ENCODE measurements around the gene LMTK3. TPM values are rescaled to one million over a fixed set of nuclear protein-coding genes. Genes with fewer than 3 reads are reported as not detected.

LMTK3 gene
- polyA plus RNA-seq, 1 donor (not counting 4 experiments of a cell fraction or from before 2014, with no cell fraction given): 0.51 TPM

- Histone ChIP-seq H3K79me2 (ENCODE audit: control insufficient read depth, insufficient read depth, low read length) (peaks cover 23% of the 10 kb centered on the region), H3K9me1 (ENCODE audit: control insufficient read depth, extremely low read depth, insufficient read depth, low read length) (no peaks in the 10 kb centered on the region), H3K9ac (ENCODE audit: control insufficient read depth, extremely low read depth, insufficient read depth, low read length) (no peak overlapping the region), H3K36me3 (ENCODE audit: control insufficient read depth in 2 of 2, extremely low read depth in 1 of 2, insufficient read depth in 2 of 2, low read length in 2 of 2) (peaks cover 35 to 36% of the 10 kb centered on the region in 2 experiments), H3K9me3 (ENCODE audit: control insufficient read depth, low read depth, low read length) (no peaks in the 10 kb centered on the region), H3K4me3 (ENCODE audit: control insufficient read depth in 2 of 3, extremely low read depth in 1 of 3, insufficient read depth in 2 of 3, low read depth in 1 of 3, low read length in 3 of 3) (no peak overlapping the region), H3K4me1 (ENCODE audit: control insufficient read depth, extremely low read depth, insufficient read depth, low read length) (no peaks in the 10 kb centered on the region), H3K27ac (ENCODE audit: control insufficient read depth, insufficient read depth, low read length) (no peak overlapping the region), H4K20me1 (ENCODE audit: control insufficient read depth, extremely low read depth, insufficient read depth, low read length) (peaks cover 3% of the 10 kb centered on the region), H2AFZ (ENCODE audit: control insufficient read depth, low read length) (no peak overlapping the region), H3K27me3 (ENCODE audit: control insufficient read depth, extremely low read depth, insufficient read depth, low read length) (no peaks in the 10 kb centered on the region), H3K4me2 (ENCODE audit: control insufficient read depth, extremely low read depth, insufficient read depth, low read depth, low read length) (no peak overlapping the region)
- DNase-seq (ENCODE audit: low read depth, low spot score) (no peak), FAIRE-seq (no peak)
- no peak for TF ChIP-seq EZH2 (IDR thresholded peaks at IDR 0.05; ENCODE audit: low read length)
- TF ChIP-seq, protein P1, sequence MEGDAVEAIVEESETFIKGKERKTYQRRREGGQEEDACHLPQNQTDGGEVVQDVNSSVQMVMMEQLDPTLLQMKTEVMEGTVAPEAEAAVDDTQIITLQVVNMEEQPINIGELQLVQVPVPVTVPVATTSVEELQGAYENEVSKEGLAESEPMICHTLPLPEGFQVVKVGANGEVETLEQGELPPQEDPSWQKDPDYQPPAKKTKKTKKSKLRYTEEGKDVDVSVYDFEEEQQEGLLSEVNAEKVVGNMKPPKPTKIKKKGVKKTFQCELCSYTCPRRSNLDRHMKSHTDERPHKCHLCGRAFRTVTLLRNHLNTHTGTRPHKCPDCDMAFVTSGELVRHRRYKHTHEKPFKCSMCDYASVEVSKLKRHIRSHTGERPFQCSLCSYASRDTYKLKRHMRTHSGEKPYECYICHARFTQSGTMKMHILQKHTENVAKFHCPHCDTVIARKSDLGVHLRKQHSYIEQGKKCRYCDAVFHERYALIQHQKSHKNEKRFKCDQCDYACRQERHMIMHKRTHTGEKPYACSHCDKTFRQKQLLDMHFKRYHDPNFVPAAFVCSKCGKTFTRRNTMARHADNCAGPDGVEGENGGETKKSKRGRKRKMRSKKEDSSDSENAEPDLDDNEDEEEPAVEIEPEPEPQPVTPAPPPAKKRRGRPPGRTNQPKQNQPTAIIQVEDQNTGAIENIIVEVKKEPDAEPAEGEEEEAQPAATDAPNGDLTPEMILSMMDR (optimal IDR thresholded peaks at IDR 0.05 in 1 of 3, IDR thresholded peaks at IDR 0.05 in 1 of 3, conservative IDR thresholded peaks at IDR 0.05 in 1 of 3; ENCODE audit: extremely low read depth in 1 of 3, insufficient read depth in 2 of 3, low read length in 3 of 3): no peak
- dilution Hi-C loops (cut with MboI; ENCODE audit: extremely low pct_ligation_motif_present, low sequenced_read_pairs): no loop called here
These were observed 55.6 kb downstream of the LMTK3 start for GRCh38 chr19:48455908-48456562.

GRCh38 chr19:48455171-48455907 lies 56.3 kb downstream of the LMTK3 start, which contains the start of gene KCNJ14:
KCNJ14 (plus strand) TSS chr19:48455574; CDS start chr19:48461725, 6,151 bp downstream.
- Histone ChIP-seq H3K9me1 (ENCODE audit: control insufficient read depth, extremely low read depth, insufficient read depth, low read length) (no peaks in the 10 kb centered on the region), H3K4me2 (ENCODE audit: control insufficient read depth, extremely low read depth, insufficient read depth, low read depth, low read length) (no peak within 1 kb of the TSS), H3K79me2 (ENCODE audit: control insufficient read depth, insufficient read depth, low read length) (peaks cover 23% of the 10 kb centered on the region), H3K4me3 (ENCODE audit: control insufficient read depth in 2 of 3, extremely low read depth in 1 of 3, insufficient read depth in 2 of 3, low read depth in 1 of 3, low read length in 3 of 3) (no peak within 1 kb of the TSS), H3K36me3 (ENCODE audit: control insufficient read depth in 2 of 2, extremely low read depth in 1 of 2, insufficient read depth in 2 of 2, low read length in 2 of 2) (peaks cover 38 to 42% of the 10 kb centered on the region in 2 experiments), H3K9me3 (ENCODE audit: control insufficient read depth, low read depth, low read length) (no peaks in the 10 kb centered on the region), H3K27ac (ENCODE audit: control insufficient read depth, insufficient read depth, low read length) (no peak within 1 kb of the TSS), H3K9ac (ENCODE audit: control insufficient read depth, extremely low read depth, insufficient read depth, low read length) (no peak within 1 kb of the TSS), H2AFZ (ENCODE audit: control insufficient read depth, low read length) (no peak within 1 kb of the TSS), H3K27me3 (ENCODE audit: control insufficient read depth, extremely low read depth, insufficient read depth, low read length) (no peaks in the 10 kb centered on the region), H4K20me1 (ENCODE audit: control insufficient read depth, extremely low read depth, insufficient read depth, low read length) (peaks cover 3% of the 10 kb centered on the region), H3K4me1 (ENCODE audit: control insufficient read depth, extremely low read depth, insufficient read depth, low read length) (no peaks in the 10 kb centered on the region)
- TF ChIP-seq, protein P1 (optimal IDR thresholded peaks at IDR 0.05 in 1 of 3, IDR thresholded peaks at IDR 0.05 in 1 of 3, conservative IDR thresholded peaks at IDR 0.05 in 1 of 3; ENCODE audit: extremely low read depth in 1 of 3, insufficient read depth in 2 of 3, low read length in 3 of 3): no peak
- no peak for TF ChIP-seq EZH2 (IDR thresholded peaks at IDR 0.05; ENCODE audit: low read length)
- no peak for DNase-seq (ENCODE audit: low read depth, low spot score)
- dilution Hi-C loops (cut with MboI; ENCODE audit: extremely low pct_ligation_motif_present, low sequenced_read_pairs): no loop called here
- FAIRE-seq: no peak

Data from keratinocyte (primary cell).